Thoracic aorta (tissue), 2 donors: ENCODE data around the gene ABCD1. TPM values are rescaled to one million over a fixed set of nuclear protein-coding genes. Genes with fewer than 3 reads are reported as not detected.
A peak's percentile ranks its signal among the peaks of the same experiment; 100 is the strongest.

Experiments
- ATAC-seq: fragments of 150-250 bp; one replicate; pipeline ENCODE4 v1.8.0; 2017; ENCODE audit warnings: low read depth; ENCODE audit not compliant: insufficient number of reproducible peaks, low FRiP score
- DNase-seq: peaks from one replicate; pipeline ENCODE4 v3.0.0-alpha.2; 2020; ENCODE audit warnings: low spot score
- H3K27ac ChIP-seq, 2 donors: fragments of 200-600 bp; sonication (generic); 1 replicate in 1 of 2; 2 replicates in 1 of 2; pipeline ENCODE4 v1.5.1; 2016; ENCODE audit warnings: mild to moderate bottlenecking in 2 of 2, moderate library complexity in 2 of 2
- H3K27me3 ChIP-seq: fragments of 200-600 bp; sonication (generic); replicated peaks from 2 replicates; pipeline ENCODE4 v1.6.0; 2016; ENCODE audit warnings: mild to moderate bottlenecking; ENCODE audit not compliant: insufficient read depth
- H3K36me3 ChIP-seq: fragments of 200-600 bp; sonication (generic); one replicate; pipeline ENCODE4 v1.5.1; 2016
- H3K4me1 ChIP-seq, 2 donors: fragments of 200-600 bp; sonication (generic); 1 replicate in 1 of 2; 2 replicates in 1 of 2; pipeline versions ENCODE4 v1.5.1 to v1.6.0; 2016; ENCODE audit warnings: low read depth in 2 of 2, mild to moderate bottlenecking in 1 of 2; ENCODE audit not compliant: control insufficient read depth in 1 of 2
- H3K4me3 ChIP-seq: fragments of 200-600 bp; sonication (generic); 2 replicates; pipeline ENCODE4 v1.5.1; 2016; ENCODE audit warnings: mild to moderate bottlenecking
- H3K9me3 ChIP-seq: fragments of 200-600 bp; sonication (generic); 2 replicates; pipeline ENCODE4 v1.5.1; 2016
- CTCF ChIP-seq: fragments of 200-600 bp; sonication (generic); IDR thresholded peaks from one replicate; pipeline ENCODE4 v1.5.1; 2019; ENCODE audit warnings: antibody characterized with exemption
- total RNA-seq, 2 donors: library from RNA; depleted of rRNA; stranded (reverse); fragments of >200 nt; gene quantifications; one replicate each; pipeline versions ENCODE4 v1.1.0 to v1.2.3, GENCODE V29; 2016

Gene ABCD1
- total RNA-seq, 2 donors from 2014 or later = 24.3 to 40.6 TPM

- H3K27ac ChIP-seq = no peak overlapping the region
- peaks cover 4 to 13% of the 10 kb centered on the region in 2 donors for H3K4me1 ChIP-seq
These were observed 5.4 kb upstream of the ABCD1 start for GRCh38 chrX:153719238-153719637.

GRCh38 chrX:153719701-153720100 lies 5.0 kb upstream of the ABCD1 start:
- no peak for TF ChIP-seq CTCF
- ATAC-seq = no peak
- H3K36me3 ChIP-seq = peaks cover 19% of the 10 kb centered on the region

More at GRCh38 chrX:153719238-153719637, 5.4 kb upstream of the ABCD1 start:
- no peak for TF ChIP-seq CTCF
- no peak for ATAC-seq
- no peaks in the 10 kb centered on the region for H3K9me3 ChIP-seq
- no peak overlapping the region for H3K4me3 ChIP-seq
- no peaks in the 10 kb centered on the region for H3K27me3 ChIP-seq
- peaks cover 23% of the 10 kb centered on the region for H3K36me3 ChIP-seq
- no peak for DNase-seq

GRCh38 chrX:153722704-153723350 lies 1.8 kb upstream of the ABCD1 start:
- Histone ChIP-seq H3K4me1 (peaks cover 19 to 44% of the 10 kb centered on the region in 2 donors), H3K9me3 (no peaks in the 10 kb centered on the region), H3K27ac (peak overlapping the region; percentile 56 to 90), H3K4me3 (peak overlapping the region; percentile 80), H3K27me3 (no peaks in the 10 kb centered on the region), H3K36me3 (peaks cover 5% of the 10 kb centered on the region)
- no peak for TF ChIP-seq CTCF
- DNase-seq (no peak), ATAC-seq (no peak)

More at GRCh38 chrX:153719701-153720100, 5.0 kb upstream of the ABCD1 start:
- H3K4me3 ChIP-seq = no peak overlapping the region
- H3K27ac ChIP-seq = no peak overlapping the region
- no peaks in the 10 kb centered on the region for H3K9me3 ChIP-seq
- H3K4me1 ChIP-seq = peaks cover 4 to 13% of the 10 kb centered on the region in 2 donors
- H3K27me3 ChIP-seq = no peaks in the 10 kb centered on the region
- DNase-seq = no peak

- Histone ChIP-seq H3K4me1 (peaks cover 20 to 51% of the 10 kb centered on the region in 2 donors), H3K27ac (peak overlapping the region; percentile 56 to 90), H3K36me3 (peaks cover 5% of the 10 kb centered on the region), H3K27me3 (no peaks in the 10 kb centered on the region), H3K4me3 (peak overlapping the region; percentile 80), H3K9me3 (no peaks in the 10 kb centered on the region)
- ATAC-seq (no peak), DNase-seq (no peak)
- TF ChIP-seq CTCF = no peak
These were observed 1.1 kb upstream of the ABCD1 start for GRCh38 chrX:153723351-153724251.
